ENCODE data around the gene SELENOH.

DNA sequence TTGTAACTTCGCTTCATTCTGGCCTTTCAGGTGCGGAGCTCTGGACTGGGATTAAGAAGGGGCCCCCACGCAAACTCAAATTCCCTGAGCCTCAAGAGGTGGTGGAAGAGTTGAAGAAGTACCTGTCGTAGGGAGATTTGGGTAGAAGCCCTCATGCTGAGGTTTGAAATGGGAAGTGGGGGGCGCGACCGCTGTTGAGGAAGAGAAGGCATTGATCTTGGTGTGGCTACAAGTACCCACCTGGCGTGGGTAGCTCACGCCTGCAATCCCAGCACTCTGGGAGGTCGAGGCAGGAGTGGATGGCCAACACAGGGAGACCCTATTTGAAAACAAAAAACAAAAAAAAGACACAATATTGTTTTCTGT lies 779 bp downstream of the SELENOH start:
- TF ChIP-seq, protein P1, sequence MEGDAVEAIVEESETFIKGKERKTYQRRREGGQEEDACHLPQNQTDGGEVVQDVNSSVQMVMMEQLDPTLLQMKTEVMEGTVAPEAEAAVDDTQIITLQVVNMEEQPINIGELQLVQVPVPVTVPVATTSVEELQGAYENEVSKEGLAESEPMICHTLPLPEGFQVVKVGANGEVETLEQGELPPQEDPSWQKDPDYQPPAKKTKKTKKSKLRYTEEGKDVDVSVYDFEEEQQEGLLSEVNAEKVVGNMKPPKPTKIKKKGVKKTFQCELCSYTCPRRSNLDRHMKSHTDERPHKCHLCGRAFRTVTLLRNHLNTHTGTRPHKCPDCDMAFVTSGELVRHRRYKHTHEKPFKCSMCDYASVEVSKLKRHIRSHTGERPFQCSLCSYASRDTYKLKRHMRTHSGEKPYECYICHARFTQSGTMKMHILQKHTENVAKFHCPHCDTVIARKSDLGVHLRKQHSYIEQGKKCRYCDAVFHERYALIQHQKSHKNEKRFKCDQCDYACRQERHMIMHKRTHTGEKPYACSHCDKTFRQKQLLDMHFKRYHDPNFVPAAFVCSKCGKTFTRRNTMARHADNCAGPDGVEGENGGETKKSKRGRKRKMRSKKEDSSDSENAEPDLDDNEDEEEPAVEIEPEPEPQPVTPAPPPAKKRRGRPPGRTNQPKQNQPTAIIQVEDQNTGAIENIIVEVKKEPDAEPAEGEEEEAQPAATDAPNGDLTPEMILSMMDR (conservative IDR thresholded peaks at IDR 0.05; ENCODE audit: low read depth, low read length), result no peak
- no peak for TF ChIP-seq EZH2 (IDR thresholded peaks at IDR 0.05; ENCODE audit: low read length, unreplicated experiment)

Data from PC-3 (cell line).